Activated T-cell treated with anti-CD3 and anti-CD28 coated beads for 4 hours (primary cell): ENCODE data around the gene PCSK1N.
A peak's percentile ranks its signal among the peaks of the same experiment; 100 is the strongest.
"Not testable (repeated sequence)": the region's sequence is repeated elsewhere in the genome, so short reads cannot be mapped to it uniquely, and the experiment has no call there.

ENCODE experiments used
- DNase-seq: peaks from one replicate; pipeline ENCODE4 v3.0.0-alpha.2; 2020

The PCSK1N gene

DNA sequence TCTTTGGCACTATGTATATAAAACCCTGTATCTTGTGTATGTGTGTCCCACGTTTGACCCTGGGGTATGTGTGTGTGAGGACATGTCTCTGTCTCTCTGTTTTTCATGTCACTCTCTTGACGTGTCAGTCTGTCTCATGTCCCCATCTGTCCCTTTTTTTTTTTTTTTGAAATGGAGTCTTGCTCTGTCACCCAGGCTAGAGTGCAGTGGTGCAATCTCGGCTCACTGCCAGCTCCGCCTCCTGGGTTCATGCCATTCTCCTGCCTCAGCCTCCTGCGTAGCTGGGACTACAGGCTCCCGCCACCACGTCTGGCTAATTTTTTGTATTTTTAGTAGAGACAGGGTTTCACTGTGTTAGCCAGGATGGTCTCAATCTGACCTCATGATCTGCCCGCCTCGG lies 16.0 kb downstream of the PCSK1N start:
- not testable (repeated sequence) for DNase-seq

DNA sequence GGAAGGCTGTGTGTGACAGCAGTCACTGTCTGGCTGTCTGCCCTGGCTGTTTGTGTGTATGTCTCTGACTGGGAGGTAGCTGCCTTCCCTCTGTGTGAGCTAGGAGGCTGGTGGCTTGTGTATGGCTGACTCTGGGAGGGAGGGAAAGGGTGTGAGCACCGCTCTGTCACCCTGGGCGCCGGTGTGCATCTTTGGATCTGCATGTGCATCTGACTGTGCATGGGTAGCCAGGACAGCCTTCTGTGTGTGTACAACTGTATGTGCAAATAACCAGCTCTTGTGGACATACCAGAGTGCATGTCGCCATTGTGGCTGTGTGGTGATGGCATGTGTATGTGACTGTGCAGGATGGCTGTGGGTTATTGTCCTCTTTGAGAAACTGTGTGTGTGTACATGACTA lies 16.5 kb downstream of the PCSK1N start:
- no peak for DNase-seq

DNA sequence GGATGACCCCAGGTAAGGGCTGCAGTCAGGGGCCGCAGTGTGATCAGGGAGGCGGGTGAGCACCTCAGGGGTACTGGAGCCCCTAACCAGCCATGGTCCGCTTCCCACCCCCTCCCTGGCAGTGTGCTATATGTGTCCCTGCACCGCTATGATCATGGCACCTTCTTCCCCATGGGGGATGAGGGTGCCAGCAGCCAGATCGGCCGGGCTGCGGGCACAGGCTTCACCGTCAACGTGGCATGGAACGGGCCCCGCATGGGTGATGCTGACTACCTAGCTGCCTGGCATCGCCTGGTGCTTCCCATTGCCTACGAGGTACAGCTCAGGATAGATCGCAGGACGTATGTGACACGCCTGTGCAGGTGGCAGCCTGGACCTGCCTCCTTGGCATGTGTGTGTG lies 17.3 kb downstream of the PCSK1N start:
- no peak for DNase-seq

DNA sequence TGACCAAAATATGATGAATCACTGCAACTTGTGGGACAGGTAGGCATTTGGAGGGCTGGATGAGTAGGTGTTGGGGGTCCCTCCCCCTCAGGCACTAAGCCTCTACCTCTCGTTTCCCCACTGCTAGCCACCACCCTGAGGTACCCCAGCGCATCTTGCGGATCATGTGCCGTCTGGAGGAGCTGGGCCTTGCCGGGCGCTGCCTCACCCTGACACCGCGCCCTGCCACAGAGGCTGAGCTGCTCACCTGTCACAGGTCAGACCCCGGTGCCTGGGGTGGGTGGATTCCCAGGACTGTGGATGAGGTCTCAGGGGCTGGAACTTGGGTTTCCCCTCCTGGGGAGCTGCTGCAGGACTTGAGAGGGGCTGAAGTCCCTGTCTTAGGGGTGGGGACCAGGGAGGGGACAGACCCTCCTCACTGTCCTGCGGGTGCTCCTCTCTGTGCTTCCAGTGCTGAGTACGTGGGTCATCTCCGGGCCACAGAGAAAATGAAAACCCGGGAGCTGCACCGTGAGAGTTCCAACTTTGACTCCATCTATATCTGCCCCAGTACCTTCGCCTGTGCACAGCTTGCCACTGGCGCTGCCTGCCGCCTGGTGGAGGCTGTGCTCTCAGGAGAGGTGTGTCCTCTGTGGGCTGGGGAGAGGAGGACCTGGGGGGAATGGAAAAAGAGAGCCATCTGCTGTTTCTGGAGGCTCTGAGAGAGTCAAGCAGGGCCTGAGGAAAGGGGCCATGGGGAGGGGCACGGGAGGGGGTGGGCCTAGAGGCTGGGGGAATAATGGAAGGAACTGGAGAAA lies 19.2 kb downstream of the PCSK1N start:
- DNase-seq = no peak

DNA sequence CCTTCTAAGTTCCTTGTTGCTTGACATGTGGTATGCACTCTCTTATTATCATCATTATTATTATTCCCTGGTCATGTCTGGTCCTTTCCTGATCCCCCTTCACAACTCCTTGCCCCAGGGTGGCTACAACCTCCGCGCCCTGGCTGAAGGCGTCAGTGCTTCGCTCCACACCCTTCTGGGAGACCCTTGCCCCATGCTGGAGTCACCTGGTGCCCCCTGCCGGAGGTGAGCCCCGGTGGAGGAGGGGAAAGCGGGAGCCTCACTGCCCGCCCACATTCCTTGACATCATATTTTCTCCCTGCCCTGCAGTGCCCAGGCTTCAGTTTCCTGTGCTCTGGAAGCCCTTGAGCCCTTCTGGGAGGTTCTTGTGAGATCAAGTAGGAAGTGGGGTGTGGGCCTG lies 20.1 kb downstream of the PCSK1N start:
- no peak for DNase-seq

DNA sequence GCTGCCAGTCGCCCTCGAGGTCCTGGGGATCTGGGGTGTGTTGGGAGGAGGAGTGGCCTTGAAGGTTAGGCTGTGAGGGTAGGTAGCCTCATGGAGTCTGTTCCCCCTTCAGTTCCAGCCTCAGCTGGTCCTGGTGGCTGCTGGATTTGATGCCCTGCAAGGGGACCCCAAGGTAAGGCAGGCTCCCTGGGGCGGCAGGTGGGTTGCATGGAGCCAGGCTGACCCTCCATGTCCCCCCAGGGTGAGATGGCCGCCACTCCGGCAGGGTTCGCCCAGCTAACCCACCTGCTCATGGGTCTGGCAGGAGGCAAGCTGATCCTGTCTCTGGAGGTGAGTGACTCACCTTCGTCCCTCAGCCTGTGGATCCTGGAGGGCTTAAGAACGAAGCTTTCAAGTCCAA lies 20.7 kb downstream of the PCSK1N start:
- no peak for DNase-seq

DNA sequence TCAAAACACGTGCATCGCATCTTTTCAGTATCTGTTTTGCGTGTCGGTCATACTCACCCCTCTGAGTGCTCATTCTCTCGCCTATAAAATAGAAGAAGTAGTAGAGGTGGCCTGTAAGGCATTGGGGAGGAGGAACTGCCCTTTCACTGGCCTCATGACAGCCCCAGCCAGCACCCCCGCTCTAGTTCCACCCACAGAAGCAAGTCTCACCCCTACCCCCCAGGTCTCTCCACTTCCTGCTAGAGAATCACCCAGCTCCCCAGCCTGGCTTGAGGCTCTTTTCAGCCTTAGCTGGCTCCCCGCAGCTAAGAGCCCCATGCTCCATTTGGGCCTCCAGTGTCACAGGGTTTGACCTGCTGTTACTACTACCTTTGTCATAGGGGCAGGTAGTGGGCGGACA lies 21.8 kb downstream of the PCSK1N start:
- DNase-seq = no peak

DNA sequence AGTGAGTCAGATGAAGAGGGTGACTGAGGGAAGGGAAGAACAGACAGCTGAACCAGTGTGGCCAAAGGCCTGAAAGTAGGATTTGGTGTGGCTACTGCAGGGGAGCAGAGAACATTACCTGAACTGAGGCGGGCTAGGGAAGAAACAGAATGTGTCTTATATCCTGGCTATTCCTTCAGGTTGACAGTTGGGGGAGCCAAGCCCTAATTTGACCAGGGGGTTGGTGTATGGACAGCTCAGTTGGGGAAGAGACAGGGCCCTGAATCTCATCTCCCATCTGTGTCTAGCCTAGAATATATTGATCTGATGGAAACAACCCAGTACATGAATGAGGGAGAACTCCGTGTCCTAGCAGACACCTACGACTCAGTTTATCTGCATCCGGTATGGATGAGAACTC lies 29.3 kb downstream of the PCSK1N start:
- no peak for DNase-seq

DNA sequence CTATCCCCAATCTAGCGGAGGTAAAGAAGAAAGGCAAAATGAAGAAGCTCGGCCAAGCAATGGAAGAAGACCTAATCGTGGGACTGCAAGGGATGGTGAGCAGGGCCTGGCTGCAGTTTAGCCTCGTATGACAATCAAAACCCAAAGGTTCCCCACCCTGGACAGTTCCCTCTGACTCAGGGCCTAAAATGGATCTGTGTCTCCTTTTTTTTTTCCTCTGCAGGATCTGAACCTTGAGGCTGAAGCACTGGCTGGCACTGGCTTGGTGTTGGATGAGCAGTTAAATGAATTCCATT lies 32.6 kb downstream of the PCSK1N start:
- DNase-seq = no peak

DNA sequence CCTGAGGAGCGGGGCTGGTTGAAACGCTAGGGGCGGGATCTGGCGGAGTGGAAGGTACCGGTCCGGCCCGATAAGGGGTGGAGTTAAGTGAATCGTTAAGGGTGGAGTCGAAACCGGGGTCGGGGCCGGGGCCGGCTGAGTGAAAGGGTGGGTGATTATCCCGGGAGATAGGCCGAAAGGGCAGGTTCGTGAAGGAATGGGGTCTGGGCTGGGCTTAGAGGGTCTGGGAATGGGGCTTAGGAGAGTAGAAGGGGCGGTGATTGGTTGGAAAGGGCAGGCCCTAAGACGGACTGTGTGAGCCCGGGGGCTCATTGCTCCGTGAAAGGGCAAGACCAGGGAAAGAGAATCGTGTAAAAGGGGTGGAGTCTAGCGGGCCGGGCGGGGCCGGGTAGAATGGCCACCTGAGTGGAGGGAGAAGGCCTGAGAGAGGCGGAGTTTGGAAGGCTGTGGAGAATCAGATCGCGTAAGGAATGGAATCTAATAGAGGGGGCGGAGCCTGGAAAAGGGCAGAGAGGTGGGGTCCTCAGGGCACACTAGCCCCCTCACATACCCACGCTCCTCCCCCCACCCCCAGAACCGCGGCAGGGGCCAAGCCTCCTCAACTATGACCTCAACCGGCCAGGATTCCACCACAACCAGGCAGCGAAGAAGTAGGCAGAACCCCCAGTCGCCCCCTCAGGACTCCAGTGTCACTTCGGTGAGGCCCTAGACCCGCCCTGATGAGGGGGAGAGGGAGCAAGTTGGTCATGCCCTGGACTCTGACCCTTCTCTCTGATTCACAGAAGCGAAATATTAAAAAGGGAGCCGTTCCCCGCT lies 33.1 kb downstream of the PCSK1N start:
- DNase-seq = peak; percentile 17

DNA sequence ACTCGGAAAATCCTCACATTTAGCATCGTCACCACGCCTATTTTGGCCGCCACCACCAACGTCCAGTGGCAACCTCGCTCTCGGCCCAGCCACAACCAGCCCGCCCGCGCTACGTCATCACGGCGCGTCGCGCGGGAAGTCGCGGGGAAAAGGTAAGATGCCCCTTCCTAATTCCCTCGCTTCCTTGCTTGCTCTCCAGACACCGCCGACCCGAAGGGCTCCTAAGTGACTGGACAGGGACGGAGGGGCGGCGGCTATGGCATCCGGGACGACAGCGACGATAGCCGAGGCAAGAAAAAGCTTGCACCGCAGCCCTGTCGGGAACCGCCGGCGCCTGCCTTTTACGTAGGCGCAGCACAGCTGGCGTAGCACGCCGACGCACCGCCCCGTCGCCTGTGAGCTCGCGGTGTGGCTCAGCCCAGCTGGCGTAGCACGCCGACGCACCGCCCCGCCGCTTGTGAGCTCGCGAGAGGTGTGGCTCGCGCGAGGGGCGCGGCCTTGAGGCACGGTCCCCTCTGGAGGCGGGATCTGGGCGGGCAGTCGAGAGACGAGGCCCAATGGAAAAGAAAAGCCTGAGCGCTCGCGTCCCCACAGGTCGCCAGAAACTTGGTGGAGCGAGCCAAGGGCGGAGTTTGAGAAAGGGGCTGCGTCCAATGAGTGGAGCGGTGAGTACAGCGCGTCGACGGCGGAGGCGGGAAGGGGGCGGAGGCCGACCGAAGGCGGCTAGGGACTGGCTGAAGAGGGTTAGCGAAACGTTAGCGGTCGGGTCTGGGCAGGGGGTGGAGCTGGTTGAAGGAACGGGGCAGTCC lies 33.9 kb downstream of the PCSK1N start, which contains the start of gene HDAC6:
Gene HDAC6 (plus strand): TSS at position 788 of the 809 bp plus-strand sequence. CDS start 626 bp downstream, outside the sequence.
- peak; percentile 85 for DNase-seq

DNA sequence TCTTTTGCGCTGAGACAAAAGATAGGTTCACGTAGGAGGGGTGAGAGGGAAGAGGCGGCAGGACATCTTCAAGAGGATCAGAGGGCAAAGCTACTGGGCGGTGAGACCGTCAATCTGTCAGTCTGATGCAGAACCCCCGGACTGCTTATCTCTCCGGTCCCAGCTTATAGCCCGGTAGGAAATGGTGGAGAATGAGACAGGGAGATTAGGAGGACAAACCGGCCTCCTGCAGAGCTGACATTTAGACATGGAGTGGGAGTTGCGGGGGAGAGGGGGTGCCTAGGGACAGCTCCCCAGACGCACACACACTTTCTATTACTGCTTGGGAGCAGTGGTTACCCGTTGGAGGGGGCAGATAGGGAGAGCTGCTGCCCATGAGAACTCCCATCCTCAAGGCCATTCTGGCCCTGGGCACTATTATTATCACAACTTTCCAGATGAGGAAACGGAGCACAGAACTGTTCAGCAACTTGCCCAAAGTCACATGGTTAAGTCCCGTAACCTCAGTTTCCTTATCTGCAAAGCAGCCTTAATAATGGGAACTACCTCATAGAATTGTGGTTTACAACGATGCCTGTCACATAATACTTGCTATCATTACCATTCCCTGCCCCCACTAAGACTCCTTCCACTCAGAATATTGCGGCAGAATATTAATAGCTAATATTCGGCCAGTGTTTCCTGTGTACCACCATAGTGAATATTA lies 34.7 kb downstream of the PCSK1N start:
- no peak for DNase-seq

DNA sequence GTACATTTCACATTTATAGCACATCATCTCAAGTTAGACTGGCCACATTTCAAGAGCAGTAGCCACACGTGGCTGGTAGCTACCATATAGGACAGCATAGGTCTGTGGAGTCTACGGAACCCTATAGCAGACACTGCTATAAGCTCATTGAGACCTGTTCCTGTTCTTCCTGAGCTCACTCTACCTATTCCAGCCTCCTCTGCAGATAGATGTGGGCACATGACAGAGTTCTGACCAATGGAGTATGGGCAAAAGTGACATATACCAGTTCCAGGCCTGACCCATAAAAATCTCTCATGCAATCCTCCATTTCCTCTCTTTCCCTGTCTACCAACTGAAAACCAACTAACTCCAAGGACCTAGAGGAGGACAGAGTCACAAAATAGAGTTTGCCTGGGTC lies 37.1 kb downstream of the PCSK1N start:
- DNase-seq = no peak

DNA sequence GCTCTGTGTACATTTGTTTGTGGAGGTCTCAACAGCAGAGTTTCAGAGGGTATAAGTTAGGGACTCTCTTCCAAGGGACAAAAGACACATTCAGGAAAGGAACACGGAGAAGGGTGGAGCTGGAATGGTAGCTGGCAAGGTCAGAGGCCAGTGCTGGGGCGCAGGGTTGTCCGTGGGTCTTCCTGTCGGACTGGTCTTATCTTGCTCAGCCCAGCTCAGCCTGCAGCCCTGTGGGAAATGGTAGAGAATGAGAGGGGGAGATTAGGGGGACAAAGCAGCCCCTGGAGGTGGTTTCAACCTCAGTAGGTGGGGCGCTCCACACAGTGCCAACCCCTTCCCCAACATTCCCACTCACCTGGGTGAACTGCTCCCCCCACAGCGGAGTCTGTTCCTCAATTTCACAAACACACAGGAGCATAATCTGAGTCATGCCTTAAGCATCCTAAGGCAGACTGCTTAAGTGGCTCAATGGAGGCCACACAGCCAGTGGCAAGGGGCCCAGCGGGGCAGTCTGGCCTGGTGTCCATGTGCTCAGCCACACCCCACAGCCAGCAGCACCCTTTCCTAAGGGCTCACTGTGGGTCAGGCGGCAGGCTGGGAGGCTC lies 40.4 kb downstream of the PCSK1N start:
- DNase-seq = no peak

DNA sequence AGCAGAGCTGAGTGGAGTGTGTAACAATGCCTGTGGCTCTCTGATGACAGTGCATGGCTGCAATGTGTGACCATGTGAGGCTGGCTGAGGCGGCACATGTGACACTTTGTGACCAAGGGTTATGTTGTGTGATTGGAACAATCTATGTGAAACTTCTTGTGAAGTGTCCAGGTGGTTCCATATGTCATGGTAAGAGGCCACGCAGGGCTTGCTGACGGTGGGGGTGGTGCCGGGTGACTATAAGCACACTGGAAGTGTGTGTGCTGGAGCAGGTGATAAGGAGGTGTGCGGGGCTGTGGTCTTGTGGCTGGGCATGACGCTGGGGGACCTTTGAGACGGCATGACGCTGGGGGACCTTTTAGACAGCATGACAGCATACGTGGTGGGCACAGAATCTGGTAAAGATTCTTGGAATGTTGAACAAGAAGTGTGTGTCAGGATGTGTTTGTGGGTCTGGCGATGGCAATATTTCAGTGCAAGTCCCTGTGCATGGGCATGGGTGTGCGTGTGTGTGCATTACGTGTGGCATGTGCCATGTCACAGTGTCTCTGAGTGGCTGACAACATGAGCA lies 41.0 kb downstream of the PCSK1N start:
- no peak for DNase-seq

DNA sequence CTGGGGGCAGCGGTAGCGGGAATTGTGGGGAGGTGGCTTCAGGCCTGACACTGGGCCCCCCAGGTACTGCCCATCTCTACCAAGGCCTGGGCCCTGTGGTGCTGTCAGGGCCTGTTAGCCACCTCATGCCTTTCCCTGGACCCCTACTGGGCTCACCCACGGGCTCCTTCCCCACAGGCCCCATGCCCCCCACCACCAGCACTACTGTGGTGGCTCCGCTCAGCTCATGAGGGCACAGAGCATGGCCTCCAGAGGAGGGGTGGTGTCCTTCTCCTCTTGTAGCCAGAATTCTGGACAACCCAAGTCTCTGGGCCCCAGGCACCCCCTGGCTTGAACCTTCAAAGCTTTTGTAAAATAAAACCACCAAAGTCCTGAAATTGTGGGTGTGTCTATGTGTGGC lies 41.5 kb downstream of the PCSK1N start:
- DNase-seq = no peak

DNA sequence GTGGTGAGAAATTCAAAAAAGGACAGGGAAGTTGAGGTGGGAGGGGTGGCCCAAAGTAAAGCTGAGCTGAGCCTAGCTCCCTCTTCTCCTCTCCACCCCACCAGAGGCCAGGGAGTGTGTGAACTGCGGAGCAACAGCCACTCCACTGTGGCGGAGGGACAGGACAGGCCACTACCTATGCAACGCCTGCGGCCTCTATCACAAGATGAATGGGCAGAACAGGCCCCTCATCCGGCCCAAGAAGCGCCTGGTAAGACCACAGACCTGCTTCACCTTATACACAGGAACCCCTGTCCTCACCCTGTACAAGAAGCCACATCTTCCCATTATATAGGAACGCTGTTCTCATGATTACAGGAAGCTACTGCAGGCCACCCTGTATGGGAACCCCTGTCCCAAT lies 43.2 kb downstream of the PCSK1N start:
- no peak for DNase-seq

DNA sequence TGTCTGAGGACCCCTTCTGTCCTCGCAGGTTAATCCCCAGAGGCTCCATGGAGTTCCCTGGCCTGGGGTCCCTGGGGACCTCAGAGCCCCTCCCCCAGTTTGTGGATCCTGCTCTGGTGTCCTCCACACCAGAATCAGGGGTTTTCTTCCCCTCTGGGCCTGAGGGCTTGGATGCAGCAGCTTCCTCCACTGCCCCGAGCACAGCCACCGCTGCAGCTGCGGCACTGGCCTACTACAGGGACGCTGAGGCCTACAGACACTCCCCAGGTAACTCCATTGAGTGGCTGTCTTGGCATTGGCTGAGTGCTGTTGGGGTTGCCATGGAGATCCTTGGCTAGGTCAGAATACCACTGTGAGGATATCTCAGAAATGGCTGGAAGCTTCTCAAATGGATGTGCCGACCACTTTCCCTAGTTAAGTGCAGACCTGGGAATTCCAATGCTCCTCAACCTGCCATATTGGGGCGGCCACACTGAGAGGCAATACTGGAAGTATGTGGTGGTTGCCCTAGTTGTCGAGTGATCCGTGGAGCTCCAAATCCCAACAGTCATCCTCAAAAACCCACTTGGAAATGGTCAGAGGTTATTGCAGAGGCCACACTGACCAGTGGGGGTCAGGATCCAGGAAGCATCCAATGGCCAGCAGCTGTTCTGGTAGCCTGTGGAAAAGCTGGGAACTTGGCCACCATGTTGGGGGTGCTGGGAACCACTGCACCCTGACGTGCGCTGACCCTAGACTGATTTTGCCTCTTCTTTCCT lies 44.2 kb downstream of the PCSK1N start:
- DNase-seq = no peak

DNA sequence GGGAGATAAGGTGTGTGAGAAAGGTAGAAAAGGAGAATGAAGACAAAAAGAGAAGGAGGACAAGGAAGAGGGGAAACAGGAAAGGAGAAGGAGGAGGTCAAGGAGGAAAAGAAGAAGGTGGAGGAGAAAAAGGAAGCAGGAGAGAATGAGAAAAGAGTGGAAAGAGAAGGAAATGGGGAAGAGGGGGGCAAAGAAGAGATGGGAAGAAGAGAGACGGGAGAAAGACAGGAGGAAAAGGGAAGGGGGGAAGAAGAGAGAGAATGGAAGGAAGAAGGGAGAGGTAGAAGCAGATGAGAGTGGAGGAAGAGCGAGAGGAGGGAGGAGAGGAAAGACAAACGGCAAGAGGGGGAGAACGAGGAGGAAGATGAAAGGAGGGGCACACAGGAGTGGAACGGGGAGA lies 44.9 kb downstream of the PCSK1N start:
- DNase-seq = no peak

DNA sequence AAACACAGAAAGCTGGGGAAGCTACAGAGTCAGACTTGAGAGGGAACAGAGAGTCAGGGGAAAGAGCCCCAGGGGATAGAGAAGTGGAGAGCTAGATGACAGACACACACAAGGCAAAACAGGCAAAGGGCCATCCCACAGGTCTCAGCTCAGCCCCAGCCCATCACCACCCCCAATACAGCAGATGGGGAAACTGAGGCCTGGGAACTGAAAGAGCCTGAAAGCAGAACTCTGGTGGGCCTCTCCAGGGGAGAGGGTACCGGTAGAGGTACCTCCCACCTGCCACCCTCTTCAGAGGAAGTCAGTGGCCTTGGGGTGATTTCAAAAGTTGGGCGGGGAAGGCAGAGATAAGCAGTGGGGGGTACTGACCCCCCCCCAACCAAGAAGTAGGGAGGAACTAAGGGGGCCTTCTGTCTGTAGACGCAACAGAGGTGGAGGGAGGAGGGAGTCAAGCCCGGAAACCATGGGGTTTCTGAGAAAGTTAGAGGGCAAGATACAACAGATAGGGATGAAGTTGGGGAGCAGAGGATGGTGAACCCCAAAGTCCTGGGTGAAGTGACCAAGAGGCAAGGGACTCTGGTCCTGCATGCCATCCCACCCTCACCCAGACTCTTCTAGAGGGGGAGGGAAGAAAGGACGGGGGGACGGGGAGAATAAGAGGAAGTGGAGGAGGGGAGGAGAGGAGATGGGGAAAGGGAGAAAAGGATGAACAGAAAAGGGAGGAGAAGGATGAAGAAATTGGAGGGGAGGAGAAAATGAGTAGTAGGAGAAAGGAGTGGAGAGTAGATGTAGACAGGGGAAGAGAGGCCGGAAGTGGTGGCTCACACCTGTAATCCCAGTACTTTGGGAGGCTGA lies 45.8 kb downstream of the PCSK1N start:
- DNase-seq = no peak
